K562 (cell line): Measurements from ENCODE around the gene GREB1.

Experiments used
- CTCF ChIP-seq, 3 experiments: IDR thresholded peaks in 2 of 3; conservative IDR thresholded peaks in 1 of 3; 2 replicates each; pipeline ENCODE4 v1.5.1; 2011 to 2012; ENCODE audit warnings: low read length in 3 of 3, mild to moderate bottlenecking in 3 of 3, control low read depth in 2 of 3, improper control_type of control experiment in 1 of 3, inconsistent platforms in 1 of 3, low read depth in 1 of 3, mixed read lengths in 1 of 3, moderate library complexity in 1 of 3; ENCODE audit not compliant: insufficient read depth in 2 of 3
- KLF10 ChIP-seq: fragments of 250-450 bp; sonication (Bioruptor Pico); IDR thresholded peaks from 2 replicates; pipeline ENCODE4 v1.6.1; 2021; ENCODE audit warnings: matching md5 sums

- TF ChIP-seq CTCF (IDR thresholded peaks at IDR 0.05 in 2 of 3, conservative IDR thresholded peaks at IDR 0.05 in 1 of 3; ENCODE audit: insufficient read depth in 2 of 3, low read depth in 1 of 3, low read length in 3 of 3), result no peak
- TF ChIP-seq KLF10, result no peak
These were observed 14.2 kb downstream of the GREB1 start for GRCh38 chr2:11547912-11548497.
